ENCODE data around the gene CSNK1G1. TPM values are rescaled to one million over a fixed set of nuclear protein-coding genes. Genes with fewer than 3 reads are reported as not detected.
A peak's percentile ranks its signal among the peaks of the same experiment; 100 is the strongest.
"Not testable (repeated sequence)": the region's sequence is repeated elsewhere in the genome, so short reads cannot be mapped to it uniquely, and the experiment has no call there.

Gene CSNK1G1
- total RNA-seq, 2 experiments from 2014 or later: 16.7 to 20.4 TPM

DNA sequence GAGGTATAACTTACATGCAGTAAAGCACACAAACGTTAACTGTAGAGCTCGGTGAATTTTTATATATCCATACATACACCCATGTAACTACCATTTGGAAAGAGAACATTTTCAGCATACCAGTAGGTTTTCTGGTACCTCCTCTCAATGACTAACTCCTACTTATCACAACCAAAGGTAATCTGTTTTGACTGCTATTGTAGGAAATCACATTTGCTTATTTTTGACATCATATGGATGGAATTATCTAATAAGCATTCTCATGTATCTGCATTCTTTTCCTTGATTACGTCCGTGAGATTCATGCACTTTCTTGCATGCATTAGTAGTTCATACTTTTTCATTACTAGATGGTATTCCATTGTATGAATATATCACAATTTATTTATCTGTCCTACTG, 76.8 kb downstream of the CSNK1G1 start:
- CTCF ChIA-PET: no interaction called here
- no peaks in the 10 kb centered on the region for H3K27me3 Mint-ChIP-seq
- no peak overlapping the region for H3K4me3 Mint-ChIP-seq
- peaks cover 5% of the 10 kb centered on the region for H3K36me3 Mint-ChIP-seq (ENCODE audit: low read depth)
- TF ChIP-seq, protein P1, sequence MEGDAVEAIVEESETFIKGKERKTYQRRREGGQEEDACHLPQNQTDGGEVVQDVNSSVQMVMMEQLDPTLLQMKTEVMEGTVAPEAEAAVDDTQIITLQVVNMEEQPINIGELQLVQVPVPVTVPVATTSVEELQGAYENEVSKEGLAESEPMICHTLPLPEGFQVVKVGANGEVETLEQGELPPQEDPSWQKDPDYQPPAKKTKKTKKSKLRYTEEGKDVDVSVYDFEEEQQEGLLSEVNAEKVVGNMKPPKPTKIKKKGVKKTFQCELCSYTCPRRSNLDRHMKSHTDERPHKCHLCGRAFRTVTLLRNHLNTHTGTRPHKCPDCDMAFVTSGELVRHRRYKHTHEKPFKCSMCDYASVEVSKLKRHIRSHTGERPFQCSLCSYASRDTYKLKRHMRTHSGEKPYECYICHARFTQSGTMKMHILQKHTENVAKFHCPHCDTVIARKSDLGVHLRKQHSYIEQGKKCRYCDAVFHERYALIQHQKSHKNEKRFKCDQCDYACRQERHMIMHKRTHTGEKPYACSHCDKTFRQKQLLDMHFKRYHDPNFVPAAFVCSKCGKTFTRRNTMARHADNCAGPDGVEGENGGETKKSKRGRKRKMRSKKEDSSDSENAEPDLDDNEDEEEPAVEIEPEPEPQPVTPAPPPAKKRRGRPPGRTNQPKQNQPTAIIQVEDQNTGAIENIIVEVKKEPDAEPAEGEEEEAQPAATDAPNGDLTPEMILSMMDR (IDR thresholded peaks at IDR 0.05): no peak
- ATAC-seq: no peak
- DNase-seq: no peak
- H3K4me1 Mint-ChIP-seq (ENCODE audit: low read depth): peaks cover 20% of the 10 kb centered on the region
- no peak overlapping the region for H3K27ac Mint-ChIP-seq
- POLR2A ChIA-PET: no interaction called here
- H3K9me3 Mint-ChIP-seq: peaks cover 1% of the 10 kb centered on the region
- intact Hi-C loops (cut with micrococcal nuclease): no loop called here

DNA sequence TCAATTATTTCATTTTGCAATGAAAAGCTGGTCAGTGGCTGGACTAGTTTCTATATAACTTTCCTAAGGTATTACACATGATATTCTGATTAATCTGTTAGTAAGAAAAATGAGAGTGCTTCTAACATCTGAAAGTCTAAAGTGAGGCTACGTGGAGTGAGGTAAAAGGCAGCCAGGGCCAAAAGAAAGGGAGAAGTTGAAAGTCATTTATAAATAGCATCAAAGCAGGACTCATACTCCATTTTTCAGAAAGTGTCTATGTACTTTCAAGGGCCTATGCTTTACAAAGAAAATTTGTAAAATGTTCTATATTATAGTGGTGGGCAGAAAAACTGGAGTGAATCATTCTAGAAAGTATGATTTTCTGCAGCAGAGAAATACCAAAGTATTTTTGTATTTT, 80.0 kb downstream of the CSNK1G1 start:
- no peaks in the 10 kb centered on the region for H3K27me3 Mint-ChIP-seq
- intact Hi-C loops (cut with micrococcal nuclease): no loop called here
- peak; percentile 51 for ATAC-seq
- H3K4me3 Mint-ChIP-seq: no peak overlapping the region
- no peak for DNase-seq
- peaks cover 1% of the 10 kb centered on the region for H3K9me3 Mint-ChIP-seq
- H3K27ac Mint-ChIP-seq: peak overlapping the region; percentile 77
- POLR2A ChIA-PET: no interaction called here
- peaks cover 17% of the 10 kb centered on the region for H3K4me1 Mint-ChIP-seq (ENCODE audit: low read depth)
- CTCF ChIA-PET: interaction anchor here (1.1 kb wide), 1 partner anchor 16 kb away, joined by 3 read pairs; no protein-coding TSS in a partner anchor
- H3K36me3 Mint-ChIP-seq (ENCODE audit: low read depth): peaks cover 10% of the 10 kb centered on the region
- TF ChIP-seq, protein P1 (IDR thresholded peaks at IDR 0.05): no peak

DNA sequence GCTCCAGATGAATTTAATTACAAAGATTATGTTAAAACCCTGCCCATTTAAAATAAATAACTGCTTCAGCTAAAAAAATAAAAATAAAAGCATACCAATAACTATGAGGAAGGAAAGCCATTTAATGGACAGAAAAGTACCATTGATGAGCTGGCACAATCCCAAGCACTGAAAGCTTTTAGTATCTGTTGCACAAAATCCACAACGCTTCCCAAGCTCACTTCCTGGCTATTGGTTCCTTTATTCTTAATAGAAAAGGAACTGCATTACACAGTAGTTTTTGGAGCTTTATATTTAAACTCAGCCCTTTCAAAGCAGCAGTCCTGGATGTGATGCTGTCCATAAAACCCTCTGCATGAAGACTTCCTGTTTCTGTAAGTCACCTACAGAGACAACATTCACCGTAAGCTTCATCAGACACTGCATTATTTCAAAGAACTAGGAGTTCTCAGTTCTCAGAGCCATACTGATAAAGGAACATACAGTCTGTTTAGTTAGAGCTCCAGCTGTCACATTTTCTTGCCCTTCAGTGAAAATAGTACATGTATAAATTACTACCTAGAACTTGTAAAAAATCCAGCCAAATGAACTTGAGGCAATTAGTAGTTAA, 81.5 kb downstream of the CSNK1G1 start:
- ATAC-seq (peak; percentile 27), DNase-seq (no peak)
- peaks cover 19% of the 10 kb centered on the region for H3K4me1 Mint-ChIP-seq (ENCODE audit: low read depth)
- intact Hi-C loops (cut with micrococcal nuclease): no loop called here
- no peaks in the 10 kb centered on the region for H3K9me3 Mint-ChIP-seq
- TF ChIP-seq, protein P1 (IDR thresholded peaks at IDR 0.05): no peak
- POLR2A ChIA-PET: interaction anchor here (1.6 kb wide), 1 partner anchor 27 kb away, joined by 6 read pairs; no protein-coding TSS in a partner anchor
- peak overlapping the region; percentile 42 for H3K27ac Mint-ChIP-seq
- no peak overlapping the region for H3K4me3 Mint-ChIP-seq
- no peaks in the 10 kb centered on the region for H3K27me3 Mint-ChIP-seq
- CTCF ChIA-PET: interaction anchor here (1.1 to 1.7 kb wide), 3 partner anchors 28 to 66 kb away, joined by 3 to 5 read pairs (median 3); no protein-coding TSS in a partner anchor
- peaks cover 13% of the 10 kb centered on the region for H3K36me3 Mint-ChIP-seq (ENCODE audit: low read depth)

DNA sequence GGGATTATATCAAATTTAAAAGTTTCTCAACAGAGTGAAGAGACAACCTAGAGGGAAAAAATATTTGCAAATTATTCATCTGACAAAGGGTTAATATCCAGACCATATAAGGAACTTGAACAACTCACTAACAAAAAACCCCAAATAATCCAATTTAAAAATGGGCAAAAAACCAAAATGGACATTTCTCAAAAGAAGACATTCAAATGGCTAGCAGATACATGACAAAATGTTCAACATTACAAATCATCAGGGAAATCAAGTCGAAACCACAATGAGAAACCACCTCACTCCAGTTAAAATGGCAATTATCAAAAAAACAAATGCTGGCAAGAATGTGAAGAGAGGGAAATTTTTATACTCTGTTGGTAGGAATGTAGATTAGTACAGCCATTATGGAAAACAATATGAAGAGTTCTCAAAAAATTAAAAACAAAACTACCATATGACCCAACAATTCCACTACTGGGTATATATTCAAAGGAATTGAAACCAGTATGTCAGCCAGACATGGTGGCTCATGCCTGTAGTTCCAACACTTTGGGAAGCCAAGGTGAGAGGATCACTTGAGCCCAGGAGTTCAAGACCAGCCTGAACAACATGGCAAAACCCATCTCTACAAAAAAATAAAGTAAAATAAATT, 88.5 kb downstream of the CSNK1G1 start:
- H3K27me3 Mint-ChIP-seq: no peaks in the 10 kb centered on the region
- ChIA-PET CTCF (no interaction called here), POLR2A (no interaction called here)
- H3K4me3 Mint-ChIP-seq: no peak overlapping the region
- peaks cover 54% of the 10 kb centered on the region for H3K36me3 Mint-ChIP-seq (ENCODE audit: low read depth)
- H3K9me3 Mint-ChIP-seq: peaks cover 23% of the 10 kb centered on the region
- peaks cover 42% of the 10 kb centered on the region for H3K4me1 Mint-ChIP-seq (ENCODE audit: low read depth)
- intact Hi-C loops (cut with micrococcal nuclease): no loop called here
- TF ChIP-seq, protein P1 (IDR thresholded peaks at IDR 0.05): no peak
- DNase-seq: no peak
- H3K27ac Mint-ChIP-seq: peak overlapping the region; percentile 41
- ATAC-seq: no peak

DNA sequence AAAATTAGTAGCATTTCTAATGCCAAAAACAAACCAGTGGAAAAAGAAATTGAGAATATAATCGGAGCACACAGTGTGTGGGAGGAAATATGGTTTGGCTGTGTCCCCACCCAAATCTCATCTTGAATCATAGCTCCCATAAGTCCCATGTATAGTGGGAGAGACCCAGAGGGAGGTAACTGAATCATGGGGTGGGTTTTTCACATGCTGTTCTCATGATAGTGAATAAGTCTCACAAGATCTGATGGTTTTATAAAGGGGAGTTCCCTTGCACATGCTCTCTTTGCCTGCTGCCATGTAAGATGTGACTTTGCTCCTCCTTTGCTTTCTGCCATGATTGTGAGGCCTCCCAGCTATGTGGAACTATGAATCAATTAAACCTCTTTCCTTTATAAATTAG, 90.8 kb downstream of the CSNK1G1 start:
- CTCF ChIA-PET; intact Hi-C loops (cut with micrococcal nuclease): not testable (repeated sequence)
- peak; percentile 71 for ATAC-seq

More for the DNA sequence above, 90.8 kb downstream of the CSNK1G1 start:
- POLR2A ChIA-PET: interaction anchor here (0.5 kb wide), 1 partner anchor 219 kb away, joined by 3 read pairs; no protein-coding TSS in a partner anchor
- Mint-ChIP-seq H3K9me3 (peaks cover 23% of the 10 kb centered on the region), H3K27ac (peak overlapping the region; percentile 56), H3K36me3 (ENCODE audit: low read depth) (peaks cover 51% of the 10 kb centered on the region), H3K4me1 (ENCODE audit: low read depth) (peaks cover 47% of the 10 kb centered on the region)
- peak; percentile 31 for DNase-seq
- H3K27me3 Mint-ChIP-seq, H3K4me3 Mint-ChIP-seq: not testable (repeated sequence)

Data from activated CD8-positive, alpha-beta T cell treated with anti-CD3 and anti-CD28 coated beads for 36 hours (primary cell).